HCT116 (cell line): Measurements from ENCODE around the gene PPP3CB.

Experiments used
- EGR1 ChIP-seq: IDR thresholded peaks from 2 replicates; pipeline ENCODE4 v1.6.1; 2012; ENCODE audit warnings: low read depth
- EZH2 ChIP-seq: fragments of 200-600 bp; sonication (generic); IDR thresholded peaks from 2 replicates; pipeline ENCODE4 v1.6.1; 2017; ENCODE audit warnings: antibody characterized with exemption, mixed run types
- EZH2phosphoT487 ChIP-seq: fragments of 200-600 bp; IDR thresholded peaks from 2 replicates; pipeline ENCODE4 v1.6.1; 2018; ENCODE audit warnings: antibody characterized with exemption, borderline replicate concordance
- JUND ChIP-seq: IDR thresholded peaks from 2 replicates; pipeline ENCODE4 v1.6.1; 2012
- POLR2A ChIP-seq: IDR thresholded peaks from 2 replicates; pipeline ENCODE4 v1.7.0; 2011; ENCODE audit warnings: borderline replicate concordance; ENCODE audit not compliant: insufficient read depth, insufficient read length; ENCODE audit errors: extremely low read depth
- RAD21 ChIP-seq: IDR thresholded peaks from 2 replicates; pipeline ENCODE4 v1.6.1; 2012; ENCODE audit warnings: low read depth, mild to moderate bottlenecking
- SP1 ChIP-seq: IDR thresholded peaks from 2 replicates; pipeline ENCODE4 v1.6.1; 2012; ENCODE audit warnings: low read depth
- SRF ChIP-seq: IDR thresholded peaks from 2 replicates; pipeline ENCODE4 v1.6.1; 2012; ENCODE audit warnings: low read depth
- TCF7L2 ChIP-seq: IDR thresholded peaks from 2 replicates; pipeline ENCODE4 v1.7.0; 2011; ENCODE audit warnings: borderline replicate concordance, inconsistent platforms; ENCODE audit not compliant: insufficient read depth, insufficient read length; ENCODE audit errors: extremely low read depth
- TF ChIP-seq, protein P1 (sequence below): IDR thresholded peaks from 2 replicates; pipeline ENCODE4 v1.6.1; 2012
- TF ChIP-seq, protein P2 (sequence below), 3 experiments: fragments of 200-600 bp in 1 of 3; sonication (generic) in 1 of 3; IDR thresholded peaks in 2 of 3; conservative IDR thresholded peaks in 1 of 3; 2 replicates each; pipeline ENCODE4 v1.5.1; 2012 to 2017; ENCODE audit warnings: low read depth in 2 of 3, low read length in 2 of 3, antibody characterized with exemption in 1 of 3, borderline replicate concordance in 1 of 3, control low read depth in 1 of 3, mild to moderate bottlenecking in 1 of 3, mixed read lengths in 1 of 3, mixed run types in 1 of 3, moderate library complexity in 1 of 3; ENCODE audit not compliant: insufficient read depth in 1 of 3
- TF ChIP-seq, protein P3 (sequence below): IDR thresholded peaks from 2 replicates; pipeline ENCODE4 v1.6.1; 2012; ENCODE audit warnings: low read depth

DNA sequence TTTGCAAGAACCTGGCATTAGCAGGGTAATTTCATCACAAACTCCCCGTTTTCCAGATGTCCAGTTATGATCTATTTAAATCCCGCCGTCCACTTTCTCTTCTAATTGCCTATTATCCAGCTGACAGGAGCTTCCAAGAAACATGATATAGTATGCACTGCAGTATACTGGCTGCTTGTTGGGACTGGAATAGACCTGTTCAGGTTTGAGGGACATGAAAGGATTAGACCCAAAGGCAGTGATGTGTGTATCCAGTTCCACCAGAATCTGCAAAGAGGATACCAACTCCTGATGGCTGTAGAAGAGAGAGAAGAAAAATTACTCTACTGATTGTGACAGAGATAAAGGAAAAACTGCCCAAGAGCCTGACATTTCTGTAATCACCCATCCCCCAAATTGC is 71.3 kb downstream of the PPP3CB start:
- TF ChIP-seq POLR2A (no peak), EZH2 (no peak), SRF (no peak), JUND (no peak), RAD21 (no peak), EZH2phosphoT487 (no peak), TCF7L2 (no peak), SP1 (no peak), EGR1 (no peak)
- TF ChIP-seq, protein P1, sequence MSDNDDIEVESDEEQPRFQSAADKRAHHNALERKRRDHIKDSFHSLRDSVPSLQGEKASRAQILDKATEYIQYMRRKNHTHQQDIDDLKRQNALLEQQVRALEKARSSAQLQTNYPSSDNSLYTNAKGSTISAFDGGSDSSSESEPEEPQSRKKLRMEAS = no peak
- TF ChIP-seq, protein P2, sequence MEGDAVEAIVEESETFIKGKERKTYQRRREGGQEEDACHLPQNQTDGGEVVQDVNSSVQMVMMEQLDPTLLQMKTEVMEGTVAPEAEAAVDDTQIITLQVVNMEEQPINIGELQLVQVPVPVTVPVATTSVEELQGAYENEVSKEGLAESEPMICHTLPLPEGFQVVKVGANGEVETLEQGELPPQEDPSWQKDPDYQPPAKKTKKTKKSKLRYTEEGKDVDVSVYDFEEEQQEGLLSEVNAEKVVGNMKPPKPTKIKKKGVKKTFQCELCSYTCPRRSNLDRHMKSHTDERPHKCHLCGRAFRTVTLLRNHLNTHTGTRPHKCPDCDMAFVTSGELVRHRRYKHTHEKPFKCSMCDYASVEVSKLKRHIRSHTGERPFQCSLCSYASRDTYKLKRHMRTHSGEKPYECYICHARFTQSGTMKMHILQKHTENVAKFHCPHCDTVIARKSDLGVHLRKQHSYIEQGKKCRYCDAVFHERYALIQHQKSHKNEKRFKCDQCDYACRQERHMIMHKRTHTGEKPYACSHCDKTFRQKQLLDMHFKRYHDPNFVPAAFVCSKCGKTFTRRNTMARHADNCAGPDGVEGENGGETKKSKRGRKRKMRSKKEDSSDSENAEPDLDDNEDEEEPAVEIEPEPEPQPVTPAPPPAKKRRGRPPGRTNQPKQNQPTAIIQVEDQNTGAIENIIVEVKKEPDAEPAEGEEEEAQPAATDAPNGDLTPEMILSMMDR (IDR thresholded peaks at IDR 0.05 in 2 of 3, conservative IDR thresholded peaks at IDR 0.05 in 1 of 3; ENCODE audit: borderline replicate concordance in 1 of 3, insufficient read depth in 1 of 3, low read depth in 2 of 3, low read length in 2 of 3) = no peak
- TF ChIP-seq, protein P3, sequence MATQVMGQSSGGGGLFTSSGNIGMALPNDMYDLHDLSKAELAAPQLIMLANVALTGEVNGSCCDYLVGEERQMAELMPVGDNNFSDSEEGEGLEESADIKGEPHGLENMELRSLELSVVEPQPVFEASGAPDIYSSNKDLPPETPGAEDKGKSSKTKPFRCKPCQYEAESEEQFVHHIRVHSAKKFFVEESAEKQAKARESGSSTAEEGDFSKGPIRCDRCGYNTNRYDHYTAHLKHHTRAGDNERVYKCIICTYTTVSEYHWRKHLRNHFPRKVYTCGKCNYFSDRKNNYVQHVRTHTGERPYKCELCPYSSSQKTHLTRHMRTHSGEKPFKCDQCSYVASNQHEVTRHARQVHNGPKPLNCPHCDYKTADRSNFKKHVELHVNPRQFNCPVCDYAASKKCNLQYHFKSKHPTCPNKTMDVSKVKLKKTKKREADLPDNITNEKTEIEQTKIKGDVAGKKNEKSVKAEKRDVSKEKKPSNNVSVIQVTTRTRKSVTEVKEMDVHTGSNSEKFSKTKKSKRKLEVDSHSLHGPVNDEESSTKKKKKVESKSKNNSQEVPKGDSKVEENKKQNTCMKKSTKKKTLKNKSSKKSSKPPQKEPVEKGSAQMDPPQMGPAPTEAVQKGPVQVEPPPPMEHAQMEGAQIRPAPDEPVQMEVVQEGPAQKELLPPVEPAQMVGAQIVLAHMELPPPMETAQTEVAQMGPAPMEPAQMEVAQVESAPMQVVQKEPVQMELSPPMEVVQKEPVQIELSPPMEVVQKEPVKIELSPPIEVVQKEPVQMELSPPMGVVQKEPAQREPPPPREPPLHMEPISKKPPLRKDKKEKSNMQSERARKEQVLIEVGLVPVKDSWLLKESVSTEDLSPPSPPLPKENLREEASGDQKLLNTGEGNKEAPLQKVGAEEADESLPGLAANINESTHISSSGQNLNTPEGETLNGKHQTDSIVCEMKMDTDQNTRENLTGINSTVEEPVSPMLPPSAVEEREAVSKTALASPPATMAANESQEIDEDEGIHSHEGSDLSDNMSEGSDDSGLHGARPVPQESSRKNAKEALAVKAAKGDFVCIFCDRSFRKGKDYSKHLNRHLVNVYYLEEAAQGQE = no peak
